Epithelial cell of proximal tubule (primary cell): ENCODE measurements around the gene ITPK1. TPM values are rescaled to one million over a fixed set of nuclear protein-coding genes. Genes with fewer than 3 reads are reported as not detected.
"Not testable (repeated sequence)": the region's sequence is repeated elsewhere in the genome, so short reads cannot be mapped to it uniquely, and the experiment has no call there.

Source experiments
- DNase-seq: peaks from one replicate; pipeline ENCODE4 v3.0.0-alpha.2; 2011; ENCODE audit warnings: low read depth
- H3K4me3 ChIP-seq: 2 replicates; pipeline ENCODE4 v1.5.1; 2011; ENCODE audit warnings: low read depth, mild to moderate bottlenecking, low read length
- total RNA-seq: library from RNA; depleted of rRNA; stranded (reverse); fragments of >200 nt; gene quantifications from 2 replicates; pipeline ENCODE4 v1.2.3, GENCODE V29; 2015
- TF ChIP-seq, protein P1 (sequence below): conservative IDR thresholded peaks from 2 replicates; pipeline ENCODE4 v1.5.1; 2012; ENCODE audit warnings: low read depth, mild to moderate bottlenecking, low read length

Gene ITPK1
- total RNA-seq, 1 donor from 2014 or later = 22.7 TPM

DNA sequence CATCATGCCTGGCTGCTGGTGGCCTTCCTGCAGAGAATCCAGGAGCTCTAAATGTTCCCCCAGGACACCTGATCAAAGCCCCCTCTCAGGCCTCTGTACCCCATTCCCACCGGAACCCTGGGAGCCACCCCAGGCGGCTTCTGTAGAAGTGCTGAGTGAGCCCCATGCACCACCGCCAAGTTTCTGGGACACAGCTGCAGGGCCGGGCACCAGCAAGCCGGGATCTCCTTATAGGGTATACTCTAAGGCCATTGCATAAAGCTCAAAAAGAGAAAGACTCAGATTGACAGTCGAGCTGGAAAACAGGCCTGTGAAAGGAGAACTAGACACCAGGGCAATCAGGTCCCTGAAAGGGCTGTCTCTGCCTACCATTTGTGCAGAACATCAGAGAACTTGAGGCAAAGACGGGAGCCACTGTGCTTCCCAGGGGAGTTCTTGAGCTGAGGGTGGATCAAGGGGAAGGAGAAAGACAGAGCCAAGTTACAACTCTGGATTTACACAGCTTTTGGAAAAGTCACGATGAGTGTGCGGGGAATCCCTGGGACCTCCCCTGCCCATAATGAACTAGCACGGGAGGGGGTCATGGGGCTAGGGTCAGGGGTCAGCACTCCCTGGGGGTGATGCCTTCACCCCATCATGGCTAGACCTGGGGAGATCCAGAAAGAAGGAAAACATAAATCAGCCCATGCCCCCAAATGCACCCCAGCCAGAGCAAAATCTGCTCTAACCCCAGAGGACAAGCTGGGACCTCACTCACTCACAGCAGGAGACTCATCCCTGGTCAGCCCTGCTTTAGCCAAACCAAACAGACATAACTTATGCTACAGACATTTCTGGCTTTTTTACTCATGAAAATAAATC lies 51.1 kb downstream of the ITPK1 start:
- DNase-seq = no peak
- TF ChIP-seq, protein P1, sequence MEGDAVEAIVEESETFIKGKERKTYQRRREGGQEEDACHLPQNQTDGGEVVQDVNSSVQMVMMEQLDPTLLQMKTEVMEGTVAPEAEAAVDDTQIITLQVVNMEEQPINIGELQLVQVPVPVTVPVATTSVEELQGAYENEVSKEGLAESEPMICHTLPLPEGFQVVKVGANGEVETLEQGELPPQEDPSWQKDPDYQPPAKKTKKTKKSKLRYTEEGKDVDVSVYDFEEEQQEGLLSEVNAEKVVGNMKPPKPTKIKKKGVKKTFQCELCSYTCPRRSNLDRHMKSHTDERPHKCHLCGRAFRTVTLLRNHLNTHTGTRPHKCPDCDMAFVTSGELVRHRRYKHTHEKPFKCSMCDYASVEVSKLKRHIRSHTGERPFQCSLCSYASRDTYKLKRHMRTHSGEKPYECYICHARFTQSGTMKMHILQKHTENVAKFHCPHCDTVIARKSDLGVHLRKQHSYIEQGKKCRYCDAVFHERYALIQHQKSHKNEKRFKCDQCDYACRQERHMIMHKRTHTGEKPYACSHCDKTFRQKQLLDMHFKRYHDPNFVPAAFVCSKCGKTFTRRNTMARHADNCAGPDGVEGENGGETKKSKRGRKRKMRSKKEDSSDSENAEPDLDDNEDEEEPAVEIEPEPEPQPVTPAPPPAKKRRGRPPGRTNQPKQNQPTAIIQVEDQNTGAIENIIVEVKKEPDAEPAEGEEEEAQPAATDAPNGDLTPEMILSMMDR = no peak
- no peak overlapping the region for H3K4me3 ChIP-seq

DNA sequence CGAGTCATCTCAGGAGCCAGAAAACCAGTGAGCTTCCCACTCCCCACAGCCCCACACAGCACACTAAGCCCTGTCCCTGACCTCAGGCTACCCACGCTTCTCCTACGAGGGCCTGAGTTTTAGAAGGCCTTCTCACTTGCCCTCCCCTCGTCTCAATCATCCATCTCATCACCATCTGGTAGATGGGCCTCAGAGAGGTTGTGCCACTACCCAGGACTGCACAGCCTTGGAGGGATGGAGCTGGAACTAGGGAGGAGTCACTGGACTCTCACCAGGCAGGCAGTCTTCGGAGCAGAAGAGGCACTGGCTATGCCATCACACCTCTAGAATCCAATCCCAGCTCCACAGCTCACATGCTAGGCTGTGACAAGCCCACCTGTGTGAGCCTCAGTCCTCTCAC lies 52.3 kb downstream of the ITPK1 start:
- DNase-seq = no peak

DNA sequence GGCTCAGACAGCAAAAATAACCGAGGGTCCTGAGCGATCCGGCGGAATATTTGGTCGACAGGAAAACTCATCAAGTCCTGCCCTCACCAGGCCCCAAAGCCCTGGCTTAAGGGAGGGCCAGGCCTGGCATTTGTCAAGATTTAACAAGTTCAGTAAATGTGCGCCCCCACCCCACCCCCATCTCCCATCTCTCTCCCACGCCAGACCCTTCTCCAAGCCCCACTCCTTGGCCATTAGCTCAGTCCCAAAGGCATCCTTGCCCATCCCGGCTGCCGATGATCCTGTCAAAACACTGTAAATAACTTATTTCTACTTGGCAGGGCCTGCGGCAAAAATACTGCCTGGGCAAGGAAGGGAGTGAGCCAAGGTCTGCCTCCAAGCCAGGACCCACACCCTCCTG lies 52.8 kb downstream of the ITPK1 start:
- no peak overlapping the region for H3K4me3 ChIP-seq
- DNase-seq = no peak
- TF ChIP-seq, protein P1 = no peak

More for the DNA sequence above, 52.3 kb downstream of the ITPK1 start:
- no peak overlapping the region for H3K4me3 ChIP-seq
- TF ChIP-seq, protein P1 = no peak

DNA sequence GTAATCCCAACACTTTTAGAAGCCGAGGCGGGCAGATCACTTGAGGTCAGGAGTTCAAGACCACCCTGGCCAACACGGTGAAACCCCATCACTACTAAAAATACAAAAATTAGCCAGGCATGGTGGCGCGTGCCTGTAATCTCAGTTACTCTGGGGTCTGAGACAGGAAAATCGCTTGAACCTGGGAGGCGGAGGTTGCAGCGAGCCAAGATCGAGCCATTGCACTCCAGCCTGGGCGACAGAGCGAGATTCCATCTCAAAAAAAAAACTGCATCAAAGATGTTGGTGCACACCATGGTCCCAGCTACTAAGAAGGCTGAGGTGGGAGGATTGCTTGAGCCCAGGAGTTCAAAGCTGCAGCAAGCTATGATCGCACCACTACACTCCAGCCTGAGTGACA lies 53.7 kb downstream of the ITPK1 start:
- H3K4me3 ChIP-seq, DNase-seq: not testable (repeated sequence)

DNA sequence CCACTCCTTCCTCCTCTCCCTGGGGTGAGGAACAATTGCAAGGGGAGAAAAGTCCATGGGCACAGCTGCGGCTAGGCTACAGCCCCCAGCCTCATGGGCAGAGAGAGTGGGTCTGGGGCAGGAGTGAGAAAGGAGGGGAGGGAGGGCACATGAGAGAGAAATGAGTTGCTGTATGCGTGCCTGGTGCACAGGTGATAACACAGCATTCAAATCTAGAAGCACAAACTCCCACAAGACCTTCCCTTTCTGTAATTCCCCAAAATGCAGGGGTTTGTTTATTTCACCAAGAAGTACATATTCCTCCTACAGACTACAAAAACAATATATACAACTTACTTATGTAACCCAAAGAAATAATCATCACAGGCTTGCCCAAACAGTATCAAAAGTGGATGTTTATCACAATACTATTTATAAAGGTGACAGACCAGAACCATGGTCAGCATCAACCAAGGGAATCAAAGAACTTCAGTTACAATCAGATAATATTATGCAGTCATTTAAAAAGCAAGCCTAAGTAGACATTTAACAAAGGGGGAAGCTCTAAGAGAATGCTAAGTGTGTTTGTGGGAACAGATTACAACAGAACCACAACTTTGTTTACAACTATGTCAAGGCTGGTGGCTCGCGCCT lies 54.2 kb downstream of the ITPK1 start:
- H3K4me3 ChIP-seq = no peak overlapping the region
- TF ChIP-seq, protein P1 = no peak
- DNase-seq = no peak

DNA sequence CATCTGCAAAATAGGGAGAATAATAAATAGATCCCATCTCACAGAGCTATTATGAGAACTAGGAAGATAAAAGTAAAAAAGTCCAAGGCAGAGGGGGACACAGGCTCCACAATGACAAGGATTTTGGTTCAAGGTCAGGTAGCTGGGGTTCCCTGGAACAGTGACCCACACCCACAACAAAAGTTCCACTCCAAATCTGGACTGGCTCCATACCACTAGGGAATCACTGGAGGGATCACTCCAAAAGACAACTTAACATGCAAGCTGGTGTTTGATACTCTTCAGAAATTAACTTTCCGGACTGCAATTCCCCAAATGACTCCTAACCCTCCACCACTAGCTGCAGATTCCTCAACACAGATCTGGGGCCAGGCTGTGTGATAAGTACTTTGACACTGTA lies 54.9 kb downstream of the ITPK1 start:
- TF ChIP-seq, protein P1 = no peak

DNA sequence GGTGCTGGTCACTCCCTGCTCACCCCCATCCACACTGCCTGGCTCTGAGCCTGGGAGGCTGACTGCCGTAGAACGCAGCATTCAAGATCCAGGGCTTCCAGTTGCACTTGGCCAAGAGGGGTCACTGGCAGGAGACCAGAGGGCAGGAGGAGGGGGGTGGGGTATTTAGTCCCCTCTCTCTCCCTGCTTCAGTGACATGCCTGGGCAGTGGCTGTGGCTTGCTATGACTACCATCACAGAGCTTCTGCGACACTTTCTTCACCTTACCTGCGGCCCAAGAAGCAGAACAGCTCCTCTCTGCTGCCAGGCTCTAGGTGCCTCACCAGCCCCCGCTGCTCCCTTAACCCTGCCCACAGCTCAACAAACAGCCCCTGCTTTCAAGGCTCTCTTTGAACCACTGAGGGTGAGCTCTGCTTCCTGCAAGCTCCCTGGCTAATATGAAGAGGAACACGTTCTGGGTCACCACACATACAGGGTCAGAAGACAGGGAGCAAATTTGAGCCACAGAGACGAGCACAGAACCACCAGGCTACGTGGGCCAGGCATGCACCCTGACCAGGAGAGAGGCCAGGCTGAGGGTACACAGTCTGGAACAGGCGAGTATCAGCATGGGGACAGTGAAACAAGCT lies 55.7 kb downstream of the ITPK1 start:
- no peak overlapping the region for H3K4me3 ChIP-seq
- no peak for DNase-seq
- TF ChIP-seq, protein P1 = no peak

More for the DNA sequence above, 54.9 kb downstream of the ITPK1 start:
- no peak overlapping the region for H3K4me3 ChIP-seq
- DNase-seq = no peak
